IPS-NIHi7 (cell line): Measurements from ENCODE around the gene CLN6.
"Not testable (repeated sequence)": the region's sequence is repeated elsewhere in the genome, so short reads cannot be mapped to it uniquely, and the experiment has no call there.

Source experiments
- DNase-seq: peaks from one replicate; pipeline ENCODE4 v3.0.0; 2012; ENCODE audit warnings: mixed read lengths; ENCODE audit errors: extremely low spot score

The CLN6 gene

DNA sequence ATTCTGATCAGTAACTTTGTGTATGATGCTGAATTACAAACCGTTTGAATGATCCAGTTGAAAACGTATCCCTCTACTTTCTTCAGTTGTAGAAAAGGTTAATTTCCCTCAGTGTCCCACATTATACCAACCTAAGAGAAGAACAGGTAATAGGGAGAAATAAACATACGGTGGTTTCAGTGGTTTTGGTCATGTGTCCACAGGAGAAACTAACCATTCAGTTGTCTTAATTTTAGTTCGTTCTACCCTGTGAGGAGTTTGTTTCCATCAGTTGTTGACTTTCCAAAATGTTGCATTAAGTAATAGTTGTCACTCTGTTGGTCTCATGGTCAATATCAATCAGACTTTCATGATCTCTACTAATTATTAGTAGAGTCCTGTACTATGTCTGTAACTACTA lies 39.5 kb downstream of the CLN6 start:
- DNase-seq: no peak

DNA sequence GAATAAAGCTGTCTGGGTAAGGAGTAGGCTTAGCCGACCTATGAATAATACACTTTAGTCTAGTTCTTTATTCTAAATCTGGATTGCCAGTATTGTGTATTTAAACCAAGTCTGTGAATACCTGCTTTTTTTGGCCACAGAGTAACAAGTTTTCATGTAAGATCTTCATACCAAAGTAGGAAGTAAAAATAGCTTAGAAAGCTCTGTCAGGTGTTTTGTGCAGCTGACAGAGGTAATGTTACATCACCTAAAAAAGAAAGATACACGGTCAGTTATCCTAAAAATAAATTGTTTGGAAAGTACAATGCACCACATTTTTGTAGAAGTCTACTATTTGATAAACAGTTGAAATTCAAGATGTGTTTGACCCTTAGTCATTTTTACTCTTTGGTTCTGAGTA lies 40.9 kb downstream of the CLN6 start:
- DNase-seq: no peak

DNA sequence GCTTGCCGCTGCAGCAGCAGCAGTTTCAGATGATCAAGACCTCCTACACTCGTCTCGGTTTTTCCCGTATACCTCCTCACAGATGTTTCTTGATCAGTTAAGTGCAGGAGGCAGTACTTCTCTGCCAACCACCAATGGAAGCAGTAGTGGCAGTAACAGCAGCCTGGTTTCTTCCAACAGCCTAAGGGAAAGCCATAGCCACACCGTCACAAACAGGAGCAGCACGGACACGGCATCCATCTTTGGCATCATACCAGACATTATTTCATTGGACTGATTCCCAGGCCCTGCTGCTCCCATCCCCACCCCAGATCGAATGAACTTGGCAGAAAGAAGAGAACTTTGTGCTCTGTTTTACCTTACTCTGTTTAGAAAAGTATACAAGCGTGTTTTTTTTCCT lies 42.0 kb downstream of the CLN6 start:
- DNase-seq: no peak

DNA sequence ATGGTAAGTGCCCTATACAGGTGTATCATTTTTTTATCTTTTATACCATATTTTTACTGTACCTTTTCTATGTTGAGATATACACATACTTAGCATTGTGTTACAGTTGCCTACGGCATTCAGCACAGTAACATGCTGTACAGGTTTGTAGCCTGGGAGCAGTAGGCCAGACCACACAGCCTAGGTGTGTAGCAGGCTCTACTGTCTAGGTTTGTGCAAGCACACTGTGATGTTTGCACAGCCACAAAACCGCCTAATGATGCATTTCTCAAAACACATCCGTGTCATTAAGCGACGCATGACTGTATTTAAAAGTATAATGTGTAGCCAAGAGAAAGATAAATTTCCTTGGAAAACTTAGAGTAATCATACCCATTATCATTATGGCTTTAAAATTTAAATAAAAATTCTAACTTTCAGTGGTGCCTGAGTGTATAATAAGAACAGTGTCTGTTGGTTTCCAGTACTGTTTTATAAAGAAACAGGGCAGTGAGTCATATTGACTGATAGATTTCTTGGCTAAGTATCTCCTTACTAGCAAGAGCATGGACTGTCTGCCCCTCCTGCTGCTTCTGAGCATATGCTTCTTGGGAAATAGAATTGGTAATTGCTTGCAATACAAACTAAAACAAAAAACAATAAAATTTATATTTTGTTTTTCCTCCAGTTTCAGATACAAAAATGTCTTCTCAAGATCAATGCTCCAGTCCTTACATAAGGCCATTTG lies 42.7 kb downstream of the CLN6 start:
- DNase-seq: no peak

DNA sequence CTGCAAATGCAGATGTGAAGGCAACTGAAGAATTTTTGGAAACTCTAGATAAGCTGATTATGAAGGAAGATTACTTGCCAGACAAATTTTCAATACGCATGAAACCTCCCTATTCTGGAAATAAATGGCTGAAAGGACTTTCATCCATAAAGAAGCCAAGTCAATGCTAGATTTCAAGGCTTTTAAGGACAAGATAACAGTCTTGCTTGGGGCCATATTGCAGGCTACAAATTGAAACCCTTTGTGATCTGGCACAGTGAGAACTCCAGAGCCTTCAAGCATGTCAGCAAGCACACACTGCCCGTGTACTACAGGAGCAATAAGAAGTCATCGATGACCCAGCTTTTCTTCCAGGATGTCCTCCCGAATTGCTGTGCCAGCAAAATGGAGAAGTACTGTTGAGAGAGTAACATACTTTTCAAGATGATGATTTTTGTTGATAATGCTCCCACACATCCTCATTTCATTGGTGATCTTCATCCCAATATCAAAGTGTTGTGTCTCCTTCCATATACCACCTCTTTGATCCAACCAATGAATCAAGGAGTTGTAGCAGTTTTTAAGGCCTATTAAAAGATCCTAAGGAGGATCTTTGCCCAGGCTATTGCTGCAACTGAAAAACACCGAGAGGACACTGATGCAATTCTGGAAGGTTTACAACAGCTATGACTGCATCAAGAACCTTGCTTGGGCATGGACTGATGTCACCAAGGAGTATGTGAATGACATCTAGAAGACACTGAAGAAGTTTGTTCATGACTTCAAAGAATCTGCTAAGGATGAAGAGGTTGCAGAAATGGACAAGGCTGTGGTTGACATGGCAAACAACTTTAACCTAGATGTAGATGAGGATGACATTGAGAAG lies 44.7 kb downstream of the CLN6 start:
- no peak for DNase-seq

DNA sequence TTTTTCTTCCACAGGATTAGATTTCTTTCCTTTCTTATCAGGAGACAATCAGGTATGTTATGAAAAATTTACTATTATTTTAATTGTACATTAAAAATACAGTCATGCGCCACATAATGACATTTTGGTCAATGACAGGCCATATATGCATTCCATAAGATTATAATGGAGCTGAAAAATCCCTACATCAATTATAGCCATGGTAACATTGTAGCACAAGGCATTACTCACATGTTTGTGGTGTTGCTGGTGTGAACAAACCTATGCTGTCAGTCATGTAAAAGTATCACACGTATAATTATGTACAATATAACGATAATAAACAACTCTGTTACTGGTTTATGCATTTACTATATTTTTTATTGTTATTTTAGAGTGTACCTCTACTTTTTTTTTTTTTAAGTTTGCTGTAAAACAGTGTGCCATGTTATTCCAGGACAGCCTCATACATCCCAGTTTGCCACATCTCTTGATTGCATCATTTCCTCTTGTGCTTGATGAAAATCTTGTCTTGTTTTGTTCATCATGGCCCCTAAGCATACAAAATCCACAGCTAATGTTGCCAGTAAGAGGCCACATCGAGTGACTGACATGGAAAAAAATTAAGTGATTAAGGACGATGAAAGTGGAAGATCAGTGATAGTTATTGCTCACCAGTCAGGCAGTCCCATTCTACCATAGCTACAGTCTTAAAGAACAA lies 45.8 kb downstream of the CLN6 start:
- DNase-seq: no peak

DNA sequence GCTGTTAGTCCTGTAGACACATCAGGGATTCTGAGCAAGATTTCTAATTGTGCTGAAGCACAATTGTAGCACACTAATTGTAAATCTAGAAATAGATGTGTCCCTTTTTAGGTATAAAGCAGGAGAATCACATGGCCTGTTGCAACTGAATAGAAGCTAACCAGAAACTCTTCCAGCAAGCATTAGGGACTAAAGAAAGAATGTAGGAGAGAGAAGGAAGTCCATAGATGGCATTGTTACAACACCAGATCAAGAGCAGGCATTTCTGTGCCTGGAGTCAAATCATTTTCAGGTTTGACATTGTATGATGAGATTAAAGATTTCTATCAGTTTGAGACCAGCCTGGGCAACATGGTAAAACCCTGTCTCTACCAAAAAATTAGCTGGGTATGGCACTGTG lies 51.8 kb downstream of the CLN6 start:
- DNase-seq: no peak

DNA sequence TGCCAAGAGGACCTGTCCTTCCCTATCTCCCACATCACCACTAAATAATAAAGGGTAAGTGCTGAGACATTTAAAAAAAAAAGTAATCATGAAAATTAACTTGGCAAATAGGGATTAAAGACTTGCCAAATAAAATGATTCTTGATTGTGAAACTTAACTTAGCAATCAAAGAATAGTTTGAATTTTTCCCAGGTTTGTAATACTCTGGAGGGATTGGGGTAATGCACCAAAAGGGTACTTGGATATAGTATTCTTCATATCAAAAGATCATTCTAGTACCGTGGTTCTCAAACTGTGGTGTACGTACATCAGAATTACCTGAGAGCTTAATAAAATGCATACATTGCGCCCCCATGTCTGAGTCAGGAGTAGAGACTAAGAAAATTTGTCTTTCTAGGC lies 52.9 kb downstream of the CLN6 start:
- no peak for DNase-seq

DNA sequence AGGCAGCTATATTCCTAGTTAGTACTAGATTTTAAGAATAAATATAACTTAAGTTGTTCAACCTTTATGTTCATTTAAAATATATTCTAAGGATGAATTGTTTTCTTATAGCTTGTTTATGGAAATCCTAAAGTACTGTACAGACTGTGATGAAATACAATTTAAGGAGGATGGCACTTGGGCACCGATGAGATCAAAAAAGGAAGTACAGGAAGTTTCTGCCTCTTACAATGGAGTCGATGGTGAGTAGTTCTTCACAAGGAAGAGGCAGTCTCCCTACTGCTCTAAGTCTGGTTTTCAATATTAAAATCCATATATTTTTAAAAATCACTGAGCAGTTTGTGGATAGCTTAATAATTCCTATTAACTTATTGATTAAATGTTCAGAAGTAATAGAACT lies 54.0 kb downstream of the CLN6 start:
- no peak for DNase-seq

DNA sequence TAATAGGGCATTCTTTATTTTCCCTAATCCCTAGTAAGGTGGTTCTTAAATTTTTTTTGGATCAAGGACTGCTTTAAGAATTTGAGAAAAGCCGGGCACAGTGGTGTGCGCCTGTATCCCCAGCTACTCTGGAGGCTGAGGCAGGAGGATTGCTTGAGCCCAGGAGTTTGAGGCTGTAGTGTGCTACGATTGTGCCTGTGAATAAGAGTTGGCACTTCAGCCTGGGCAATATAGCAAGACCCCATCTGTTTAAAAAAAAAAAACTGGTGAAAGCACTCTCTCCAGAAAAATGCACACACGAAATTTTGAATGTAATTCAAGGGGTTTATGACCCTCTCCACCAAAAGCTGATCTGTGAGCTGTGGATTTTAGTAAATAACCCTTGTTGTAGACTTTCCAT lies 56.4 kb downstream of the CLN6 start:
- DNase-seq: no peak

DNA sequence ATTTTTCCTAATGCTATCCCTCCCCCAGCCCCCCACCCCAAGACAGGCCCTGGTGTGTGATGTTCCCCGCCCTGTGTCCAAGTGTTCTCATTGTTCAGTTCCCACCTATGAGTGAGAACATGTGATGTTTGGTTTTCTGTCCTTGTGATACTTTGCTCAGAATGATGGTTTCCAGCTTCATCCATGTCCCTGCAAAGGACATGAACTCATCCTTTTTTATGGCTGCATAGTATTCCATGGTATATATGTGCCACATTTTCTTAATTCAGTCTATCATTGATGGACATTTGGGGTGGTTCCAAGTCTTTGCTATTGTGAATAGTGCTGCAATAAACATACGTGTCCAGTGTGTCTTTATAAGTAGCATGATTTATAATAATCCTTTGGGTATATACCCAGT lies 57.5 kb downstream of the CLN6 start:
- not testable (repeated sequence) for DNase-seq

DNA sequence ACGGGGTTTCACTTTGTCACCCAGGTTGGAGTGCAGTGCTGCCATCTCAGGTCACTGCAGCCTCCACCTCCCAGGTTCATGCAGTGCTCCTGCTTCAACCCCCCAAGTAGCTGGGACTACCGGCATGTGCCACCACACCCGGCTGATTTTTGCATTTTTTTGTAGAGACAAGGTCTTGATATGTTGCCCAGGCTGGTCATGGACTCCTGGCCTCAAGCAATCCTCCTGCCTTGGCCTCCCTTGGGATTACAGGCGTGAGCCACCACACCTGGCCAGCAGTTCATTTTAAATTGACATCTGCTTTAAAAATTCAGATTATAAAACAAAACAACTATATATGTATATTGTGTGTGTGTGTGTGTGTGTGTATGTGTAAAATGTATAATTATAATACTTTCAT lies 62.7 kb downstream of the CLN6 start:
- no peak for DNase-seq

DNA sequence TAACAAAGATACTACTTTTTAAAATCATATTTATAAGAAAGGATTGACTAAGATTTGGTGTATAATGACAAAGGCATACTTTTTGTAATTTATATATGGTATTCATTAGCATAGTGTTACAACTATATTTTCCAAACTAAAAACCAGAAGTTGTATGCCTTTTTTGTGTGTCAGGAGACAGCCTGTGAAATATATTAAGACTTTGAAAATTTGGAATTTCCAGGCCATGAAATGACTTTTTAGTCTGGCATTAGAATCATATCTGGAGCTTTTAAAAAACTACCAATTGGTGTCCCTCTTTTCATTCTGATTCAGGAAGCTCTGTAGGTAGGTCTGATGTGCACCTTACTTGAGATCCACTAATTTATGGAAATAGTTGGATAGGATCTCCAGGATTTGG lies 66.3 kb downstream of the CLN6 start:
- no peak for DNase-seq

DNA sequence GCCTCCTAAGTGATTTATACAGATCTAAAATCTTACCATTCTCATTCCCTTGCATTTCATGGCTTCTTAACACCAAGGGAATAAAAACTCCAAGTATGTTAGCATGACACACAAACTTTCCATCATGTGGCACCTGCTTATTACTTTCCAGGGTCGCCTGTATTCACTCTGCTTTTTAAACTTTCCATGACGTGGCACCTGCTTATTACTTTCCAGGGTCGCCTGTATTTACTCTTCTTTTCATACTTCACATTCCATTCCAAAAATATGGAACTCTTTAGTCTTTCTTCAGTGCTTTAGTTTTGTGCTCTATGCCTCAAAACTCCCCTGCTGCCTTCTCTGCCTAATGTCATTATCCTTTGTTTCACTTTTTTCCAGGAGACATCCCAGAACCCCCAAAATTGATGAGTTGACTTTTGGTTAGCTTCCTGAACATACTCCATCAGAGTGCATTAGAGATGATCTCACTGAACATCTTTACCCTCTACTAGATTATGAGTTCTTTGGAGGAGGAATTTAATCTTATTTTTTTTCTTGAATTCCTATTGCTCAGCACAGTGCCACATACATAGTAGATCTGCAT lies 71.4 kb downstream of the CLN6 start:
- no peak for DNase-seq

DNA sequence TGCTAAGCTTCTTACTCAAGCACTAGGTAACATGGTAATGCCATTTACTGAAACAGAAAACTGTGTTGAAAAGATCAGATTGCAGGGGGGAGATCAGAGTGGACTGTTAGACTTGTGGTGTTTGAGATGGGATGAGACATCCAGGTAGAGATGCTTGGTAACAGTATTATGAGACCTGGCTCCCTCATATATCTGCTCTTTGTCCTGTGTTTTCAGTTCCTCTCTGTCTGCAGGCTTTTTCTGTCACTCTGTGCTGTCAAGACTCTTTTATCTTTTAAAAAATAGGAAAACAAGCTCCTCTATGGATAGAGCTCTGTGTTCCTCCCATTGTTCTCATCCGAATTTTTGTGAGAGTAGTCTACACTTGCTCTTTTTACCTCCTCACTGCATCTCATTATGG lies 72.5 kb downstream of the CLN6 start:
- DNase-seq: no peak
